WTC11 (cell line): ENCODE results near the gene CELSR1.

Source experiments
- CBFB ChIP-seq: sonication (generic); formaldehyde crosslinking; IDR thresholded peaks from 2 replicates; pipeline ENCODE4 v1.8.1; 2022; ENCODE audit warnings: mild to moderate bottlenecking, low read depth, missing genetic modification reagents
- SMAD3 ChIP-seq: sonication (generic); formaldehyde crosslinking; IDR thresholded peaks from 2 replicates; pipeline ENCODE4 v1.8.0; 2022; ENCODE audit warnings: missing genetic modification reagents, mild to moderate bottlenecking, borderline replicate concordance
- ZNF138 ChIP-seq: sonication (generic); formaldehyde crosslinking; conservative IDR thresholded peaks from 2 replicates; pipeline ENCODE4 v1.8.1; 2022; ENCODE audit warnings: mild to moderate bottlenecking, moderate library complexity, missing genetic modification reagents
- TF ChIP-seq, protein P1 (sequence below): sonication (generic); formaldehyde crosslinking; IDR thresholded peaks from 2 replicates; pipeline ENCODE4 v1.8.0; 2022; ENCODE audit warnings: mild to moderate bottlenecking, missing genetic modification reagents
- TF ChIP-seq, protein P2 (sequence below): sonication (generic); formaldehyde crosslinking; IDR thresholded peaks from 2 replicates; pipeline ENCODE4 v1.8.1; 2022; ENCODE audit warnings: mild to moderate bottlenecking, missing genetic modification reagents, moderate library complexity, borderline replicate concordance
- TF ChIP-seq, protein P3 (sequence below): fragments of 200-600 bp; IDR thresholded peaks from 2 replicates; pipeline ENCODE4 v1.8.0; 2022; ENCODE audit warnings: antibody characterized with exemption
- TF ChIP-seq, protein P4 (sequence below): sonication (generic); formaldehyde crosslinking; IDR thresholded peaks from 2 replicates; pipeline ENCODE4 v1.8.1; 2023; ENCODE audit warnings: mild to moderate bottlenecking, missing genetic modification reagents, moderate library complexity
- TF ChIP-seq, protein P5 (sequence below): sonication (generic); formaldehyde crosslinking; conservative IDR thresholded peaks from 2 replicates; pipeline ENCODE4 v1.8.1; 2022; ENCODE audit warnings: mild to moderate bottlenecking, missing genetic modification reagents

DNA sequence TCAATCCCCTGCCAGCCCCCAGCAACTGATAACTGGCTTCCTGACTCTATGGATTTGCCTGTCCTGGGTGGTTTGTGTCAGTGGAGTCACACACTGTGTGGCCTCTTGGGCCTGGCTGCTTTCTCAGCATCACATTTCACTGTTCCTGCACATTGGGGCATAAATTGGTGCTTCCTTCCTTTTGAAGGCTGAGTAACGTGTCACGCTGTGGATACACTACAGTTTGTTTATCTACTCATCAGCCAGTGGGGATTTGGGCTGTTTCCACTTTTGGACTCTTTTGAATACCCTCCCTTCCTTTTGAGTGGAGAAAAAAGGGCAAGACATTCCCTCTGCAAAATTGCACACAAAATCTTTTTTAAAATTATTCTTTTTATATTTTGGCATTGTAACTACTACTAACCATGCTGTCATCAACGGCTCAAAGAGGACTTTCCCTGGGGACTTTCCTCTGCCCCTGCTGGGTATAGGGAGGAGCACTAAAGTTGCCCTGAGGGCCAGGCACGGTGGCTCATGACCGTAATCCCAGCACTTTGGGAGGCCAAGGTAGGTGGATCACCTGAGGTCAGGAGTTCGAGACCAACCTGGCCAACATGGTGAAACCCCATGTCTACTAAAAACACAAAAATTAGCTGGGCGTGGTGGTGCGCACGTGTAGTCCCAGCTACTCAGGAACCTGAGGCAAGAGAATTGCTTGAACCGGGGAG lies 7.8 kb upstream of the CELSR1 start:
- TF ChIP-seq, protein P1, sequence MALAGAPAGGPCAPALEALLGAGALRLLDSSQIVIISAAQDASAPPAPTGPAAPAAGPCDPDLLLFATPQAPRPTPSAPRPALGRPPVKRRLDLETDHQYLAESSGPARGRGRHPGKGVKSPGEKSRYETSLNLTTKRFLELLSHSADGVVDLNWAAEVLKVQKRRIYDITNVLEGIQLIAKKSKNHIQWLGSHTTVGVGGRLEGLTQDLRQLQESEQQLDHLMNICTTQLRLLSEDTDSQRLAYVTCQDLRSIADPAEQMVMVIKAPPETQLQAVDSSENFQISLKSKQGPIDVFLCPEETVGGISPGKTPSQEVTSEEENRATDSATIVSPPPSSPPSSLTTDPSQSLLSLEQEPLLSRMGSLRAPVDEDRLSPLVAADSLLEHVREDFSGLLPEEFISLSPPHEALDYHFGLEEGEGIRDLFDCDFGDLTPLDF (CRISPR knock-in tag) = no peak
- TF ChIP-seq, protein P2, sequence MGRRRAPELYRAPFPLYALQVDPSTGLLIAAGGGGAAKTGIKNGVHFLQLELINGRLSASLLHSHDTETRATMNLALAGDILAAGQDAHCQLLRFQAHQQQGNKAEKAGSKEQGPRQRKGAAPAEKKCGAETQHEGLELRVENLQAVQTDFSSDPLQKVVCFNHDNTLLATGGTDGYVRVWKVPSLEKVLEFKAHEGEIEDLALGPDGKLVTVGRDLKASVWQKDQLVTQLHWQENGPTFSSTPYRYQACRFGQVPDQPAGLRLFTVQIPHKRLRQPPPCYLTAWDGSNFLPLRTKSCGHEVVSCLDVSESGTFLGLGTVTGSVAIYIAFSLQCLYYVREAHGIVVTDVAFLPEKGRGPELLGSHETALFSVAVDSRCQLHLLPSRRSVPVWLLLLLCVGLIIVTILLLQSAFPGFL (CRISPR knock-in tag) = no peak
- TF ChIP-seq, protein P3, sequence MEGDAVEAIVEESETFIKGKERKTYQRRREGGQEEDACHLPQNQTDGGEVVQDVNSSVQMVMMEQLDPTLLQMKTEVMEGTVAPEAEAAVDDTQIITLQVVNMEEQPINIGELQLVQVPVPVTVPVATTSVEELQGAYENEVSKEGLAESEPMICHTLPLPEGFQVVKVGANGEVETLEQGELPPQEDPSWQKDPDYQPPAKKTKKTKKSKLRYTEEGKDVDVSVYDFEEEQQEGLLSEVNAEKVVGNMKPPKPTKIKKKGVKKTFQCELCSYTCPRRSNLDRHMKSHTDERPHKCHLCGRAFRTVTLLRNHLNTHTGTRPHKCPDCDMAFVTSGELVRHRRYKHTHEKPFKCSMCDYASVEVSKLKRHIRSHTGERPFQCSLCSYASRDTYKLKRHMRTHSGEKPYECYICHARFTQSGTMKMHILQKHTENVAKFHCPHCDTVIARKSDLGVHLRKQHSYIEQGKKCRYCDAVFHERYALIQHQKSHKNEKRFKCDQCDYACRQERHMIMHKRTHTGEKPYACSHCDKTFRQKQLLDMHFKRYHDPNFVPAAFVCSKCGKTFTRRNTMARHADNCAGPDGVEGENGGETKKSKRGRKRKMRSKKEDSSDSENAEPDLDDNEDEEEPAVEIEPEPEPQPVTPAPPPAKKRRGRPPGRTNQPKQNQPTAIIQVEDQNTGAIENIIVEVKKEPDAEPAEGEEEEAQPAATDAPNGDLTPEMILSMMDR = no peak
- TF ChIP-seq, protein P4, sequence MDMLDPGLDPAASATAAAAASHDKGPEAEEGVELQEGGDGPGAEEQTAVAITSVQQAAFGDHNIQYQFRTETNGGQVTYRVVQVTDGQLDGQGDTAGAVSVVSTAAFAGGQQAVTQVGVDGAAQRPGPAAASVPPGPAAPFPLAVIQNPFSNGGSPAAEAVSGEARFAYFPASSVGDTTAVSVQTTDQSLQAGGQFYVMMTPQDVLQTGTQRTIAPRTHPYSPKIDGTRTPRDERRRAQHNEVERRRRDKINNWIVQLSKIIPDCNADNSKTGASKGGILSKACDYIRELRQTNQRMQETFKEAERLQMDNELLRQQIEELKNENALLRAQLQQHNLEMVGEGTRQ (CRISPR knock-in tag) = no peak
- TF ChIP-seq, protein P5, sequence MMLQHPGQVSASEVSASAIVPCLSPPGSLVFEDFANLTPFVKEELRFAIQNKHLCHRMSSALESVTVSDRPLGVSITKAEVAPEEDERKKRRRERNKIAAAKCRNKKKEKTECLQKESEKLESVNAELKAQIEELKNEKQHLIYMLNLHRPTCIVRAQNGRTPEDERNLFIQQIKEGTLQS (CRISPR knock-in tag) = no peak
- TF ChIP-seq ZNF138 (CRISPR knock-in tag) = no peak
- no peak for TF ChIP-seq SMAD3 (CRISPR knock-in tag)
- TF ChIP-seq CBFB = no peak
